GM10248 (cell line): Measurements from ENCODE around the gene ATP13A2.

ENCODE experiments used
- CTCF ChIA-PET: fragments of 300-600 bp; sonication (Branson Sonifier 250); formaldehyde crosslinking; extraction: SDS; loops from one replicate; lab custom pipeline; 2021; ENCODE audit warnings: antibody characterized with exemption; lab: Yijun Ruan, JAX
- POLR2A ChIA-PET: fragments of 350-650 bp; sonication (Branson Sonifier 250); formaldehyde crosslinking; extraction: SDS; loops from one replicate; lab custom pipeline; 2020; ENCODE audit warnings: antibody characterized with exemption; lab: Yijun Ruan, JAX
- DNase-seq: peaks from one replicate; pipeline ENCODE4 v3.0.0; 2012; ENCODE audit errors: extremely low spot score
- TF ChIP-seq, protein P1 (sequence below): IDR thresholded peaks from 2 replicates; pipeline ENCODE4 v1.5.1; 2012; ENCODE audit warnings: mild to moderate bottlenecking, low read depth; ENCODE audit errors: extremely low read depth, missing control alignments, control extremely low read depth

ATP13A2 gene

DNA sequence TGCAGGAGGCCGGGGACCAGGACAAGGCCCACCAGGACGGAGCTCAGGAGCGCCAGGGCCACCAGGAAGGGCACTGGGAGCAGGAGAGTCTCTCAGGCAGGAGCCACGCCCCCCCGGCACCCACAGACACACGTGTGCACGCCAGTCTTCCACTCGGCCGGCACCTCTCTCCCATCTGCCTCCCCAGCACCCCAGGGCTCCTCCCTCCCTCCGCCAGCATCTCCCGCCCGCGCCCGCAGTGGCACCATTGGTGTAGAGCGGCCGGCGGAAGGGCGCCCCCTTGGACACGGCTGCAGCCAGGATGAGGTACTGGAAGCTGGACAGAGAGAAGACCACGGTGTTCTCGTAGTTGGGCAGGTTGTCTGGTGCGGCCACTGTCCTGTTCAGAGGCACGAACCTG, 25.2 kb downstream of the ATP13A2 start:
- POLR2A ChIA-PET, result no interaction called here
- TF ChIP-seq, protein P1, sequence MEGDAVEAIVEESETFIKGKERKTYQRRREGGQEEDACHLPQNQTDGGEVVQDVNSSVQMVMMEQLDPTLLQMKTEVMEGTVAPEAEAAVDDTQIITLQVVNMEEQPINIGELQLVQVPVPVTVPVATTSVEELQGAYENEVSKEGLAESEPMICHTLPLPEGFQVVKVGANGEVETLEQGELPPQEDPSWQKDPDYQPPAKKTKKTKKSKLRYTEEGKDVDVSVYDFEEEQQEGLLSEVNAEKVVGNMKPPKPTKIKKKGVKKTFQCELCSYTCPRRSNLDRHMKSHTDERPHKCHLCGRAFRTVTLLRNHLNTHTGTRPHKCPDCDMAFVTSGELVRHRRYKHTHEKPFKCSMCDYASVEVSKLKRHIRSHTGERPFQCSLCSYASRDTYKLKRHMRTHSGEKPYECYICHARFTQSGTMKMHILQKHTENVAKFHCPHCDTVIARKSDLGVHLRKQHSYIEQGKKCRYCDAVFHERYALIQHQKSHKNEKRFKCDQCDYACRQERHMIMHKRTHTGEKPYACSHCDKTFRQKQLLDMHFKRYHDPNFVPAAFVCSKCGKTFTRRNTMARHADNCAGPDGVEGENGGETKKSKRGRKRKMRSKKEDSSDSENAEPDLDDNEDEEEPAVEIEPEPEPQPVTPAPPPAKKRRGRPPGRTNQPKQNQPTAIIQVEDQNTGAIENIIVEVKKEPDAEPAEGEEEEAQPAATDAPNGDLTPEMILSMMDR, result no peak
- CTCF ChIA-PET, result interaction anchor here (1.1 kb wide), 1 partner anchor 26 kb away, joined by 4 read pairs; no protein-coding TSS in a partner anchor
- no peak for DNase-seq

DNA sequence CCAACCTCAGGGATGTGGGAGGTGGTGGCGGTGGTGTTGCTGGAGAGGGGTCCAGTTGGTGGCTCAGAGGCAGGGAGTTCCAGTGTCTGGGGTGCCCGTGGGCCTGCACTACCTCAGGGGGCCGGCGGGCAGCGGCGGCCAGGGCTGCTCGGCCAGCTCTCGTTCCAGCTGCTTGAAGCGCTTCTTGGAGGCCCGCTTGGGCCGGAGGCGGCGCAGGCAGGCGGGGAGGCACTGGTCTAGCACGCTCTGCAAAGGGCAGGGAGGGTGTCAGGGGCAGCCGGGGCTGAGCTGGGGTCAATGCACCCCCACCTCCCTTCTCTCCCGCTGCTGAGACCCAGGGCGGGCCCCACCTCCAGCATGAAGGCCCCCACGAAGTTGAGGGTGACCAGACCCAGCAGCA, 25.6 kb downstream of the ATP13A2 start:
- DNase-seq, result no peak
- CTCF ChIA-PET, result interaction anchor here (1.1 kb wide), 1 partner anchor 26 kb away, joined by 4 read pairs; no protein-coding TSS in a partner anchor
- TF ChIP-seq, protein P1, result no peak
- POLR2A ChIA-PET, result no interaction called here

DNA sequence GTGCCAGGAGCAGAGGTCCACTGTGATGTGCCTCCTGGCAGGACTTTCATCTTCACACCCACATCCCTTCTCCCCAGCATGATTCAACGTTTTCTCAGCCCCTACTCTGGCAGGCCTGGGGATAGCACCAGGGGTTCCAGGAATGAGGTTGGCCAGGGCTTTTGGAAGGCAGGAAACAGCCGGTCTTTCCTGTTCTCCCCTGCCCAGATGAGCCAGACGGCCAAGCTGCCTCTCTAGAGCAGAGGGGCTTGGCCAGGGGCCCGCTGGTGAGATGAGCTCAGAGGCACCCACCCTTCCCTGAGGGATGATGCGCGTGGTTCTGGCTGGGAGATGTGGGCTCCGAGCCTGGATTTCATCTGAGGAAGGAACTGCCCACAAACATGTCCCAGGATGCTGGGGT, 27.0 kb downstream of the ATP13A2 start:
- TF ChIP-seq, protein P1, result no peak
- ChIA-PET CTCF (interaction anchor here (1.6 kb wide), 1 partner anchor 24 kb away, joined by 4 read pairs; no protein-coding TSS in a partner anchor), POLR2A (no interaction called here)
- DNase-seq, result no peak

DNA sequence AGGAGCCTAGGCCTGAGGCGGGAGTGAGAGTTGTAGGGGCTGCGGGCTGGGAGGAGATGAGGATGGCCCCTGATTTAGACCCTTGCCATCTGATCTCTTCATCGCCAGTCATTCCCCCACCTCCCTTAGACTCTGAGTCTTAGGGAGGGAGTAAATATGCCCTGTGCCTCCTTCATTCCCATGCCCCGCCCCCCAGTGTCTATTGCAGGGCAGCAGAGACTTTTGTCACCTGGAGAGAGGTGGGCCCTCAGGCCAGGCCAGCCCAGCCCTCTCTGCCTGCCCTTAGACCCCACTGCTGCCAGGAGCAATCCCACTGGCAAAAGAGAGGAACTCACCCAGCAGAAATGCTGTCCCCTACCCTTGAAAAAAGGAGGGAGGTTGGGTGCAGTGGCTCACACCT, 28.1 kb downstream of the ATP13A2 start:
- CTCF ChIA-PET, result no interaction called here
- TF ChIP-seq, protein P1, result no peak
- DNase-seq, result no peak
- POLR2A ChIA-PET, result no interaction called here

DNA sequence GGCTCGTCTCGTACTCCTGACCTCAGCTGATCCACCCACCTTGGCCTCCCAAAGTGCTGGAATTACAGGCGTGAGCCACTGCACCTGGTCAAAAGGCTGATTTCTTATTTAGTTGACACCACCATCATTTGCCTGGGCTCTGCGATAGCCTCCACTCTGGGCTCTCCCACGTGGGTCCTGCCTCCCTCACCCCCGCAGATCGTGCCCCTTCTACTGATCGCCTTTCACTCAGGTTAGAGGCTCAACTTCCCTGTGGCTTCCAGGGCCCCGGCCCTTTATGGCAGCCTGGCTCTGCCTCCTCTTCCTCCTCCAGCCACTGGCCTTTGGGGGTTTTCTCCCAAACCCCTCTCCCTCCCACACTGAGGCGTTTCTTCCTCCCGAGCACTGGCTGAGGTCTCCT, 28.8 kb downstream of the ATP13A2 start:
- TF ChIP-seq, protein P1, result no peak
- CTCF ChIA-PET, result no interaction called here
- DNase-seq, result no peak
- POLR2A ChIA-PET, result no interaction called here

DNA sequence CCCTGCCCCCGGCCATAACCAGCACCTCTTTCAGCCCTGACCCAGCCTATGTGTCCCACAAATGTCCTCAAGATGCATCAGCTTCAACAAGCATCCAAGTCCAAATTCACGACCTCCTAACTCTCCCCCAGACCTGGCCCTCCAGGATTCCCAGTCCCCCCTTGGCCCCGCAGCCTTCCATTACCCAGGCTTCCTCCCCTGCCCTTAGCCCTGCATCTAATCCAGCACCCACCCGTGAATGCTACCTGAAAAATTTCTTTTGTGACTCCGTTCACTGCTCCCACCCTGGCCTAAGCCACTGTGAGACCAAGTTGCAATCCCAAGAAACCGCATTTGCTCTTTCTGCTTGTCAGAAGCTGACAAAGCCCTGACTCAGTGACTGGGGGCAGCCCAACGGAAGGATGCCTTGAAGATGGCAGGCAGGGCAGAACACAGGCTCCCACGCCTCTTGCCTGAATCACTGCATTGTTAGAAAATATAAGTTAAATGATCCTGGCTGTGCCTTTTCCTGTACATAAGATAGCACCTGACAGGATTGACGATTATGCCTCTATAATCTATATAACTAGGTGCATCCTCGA, 30.4 kb downstream of the ATP13A2 start:
- no peak for DNase-seq
- POLR2A ChIA-PET, result no interaction called here
- TF ChIP-seq, protein P1, result no peak
- CTCF ChIA-PET, result interaction anchor here (1.1 to 2.7 kb wide), 2 partner anchors 18 to 20 kb away, joined by 3 to 10 read pairs; no protein-coding TSS in a partner anchor
